ENCODE data around the gene HPSE2.

HPSE2 gene

DNA sequence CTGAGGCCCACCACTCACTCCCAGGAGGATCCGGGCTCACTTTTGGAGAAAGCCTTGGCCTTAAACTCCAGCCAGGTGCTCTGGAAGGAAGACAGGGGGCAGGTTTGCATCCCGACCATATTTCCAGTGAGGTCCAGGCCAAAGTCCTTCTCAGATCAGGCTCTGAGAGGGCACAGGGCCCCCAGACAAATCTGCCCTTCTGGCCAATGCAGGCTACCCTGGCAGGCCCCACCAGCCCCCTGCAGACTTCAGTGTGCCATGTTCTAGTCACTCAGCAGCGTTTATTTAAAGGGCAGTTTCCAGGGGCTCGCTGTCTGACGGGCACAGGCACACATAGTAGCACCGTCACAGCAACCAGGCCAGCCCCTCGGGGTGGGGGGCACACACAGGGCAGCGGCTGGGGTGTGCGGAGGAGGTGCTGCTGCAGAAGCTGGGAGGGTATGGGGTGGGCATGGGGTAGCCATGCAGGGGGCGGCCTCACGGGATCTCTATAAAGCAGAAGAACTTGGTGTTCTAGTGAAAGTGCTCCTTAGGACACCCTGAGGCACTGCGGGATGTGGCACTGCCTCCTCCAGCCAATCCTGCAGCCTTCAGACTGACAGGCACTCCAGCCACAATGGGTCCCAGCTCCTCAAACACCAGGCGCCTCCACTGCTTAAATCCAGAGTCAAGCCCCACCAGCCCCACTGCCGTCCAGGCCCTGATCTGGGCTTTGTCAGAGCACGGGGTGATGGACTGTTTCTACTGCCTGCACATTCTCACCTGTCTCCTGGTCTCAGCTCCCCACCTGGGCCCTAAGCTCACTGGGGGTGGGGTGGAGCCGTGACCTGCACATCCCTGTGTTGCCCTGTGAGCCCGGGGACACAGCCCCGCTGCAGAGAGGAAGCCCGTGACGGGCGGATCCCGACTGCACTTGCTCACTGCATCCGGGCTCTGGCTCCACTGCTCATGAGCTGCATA lies 811.1 kb downstream of the HPSE2 start:
- DNase-seq = no peak

DNA sequence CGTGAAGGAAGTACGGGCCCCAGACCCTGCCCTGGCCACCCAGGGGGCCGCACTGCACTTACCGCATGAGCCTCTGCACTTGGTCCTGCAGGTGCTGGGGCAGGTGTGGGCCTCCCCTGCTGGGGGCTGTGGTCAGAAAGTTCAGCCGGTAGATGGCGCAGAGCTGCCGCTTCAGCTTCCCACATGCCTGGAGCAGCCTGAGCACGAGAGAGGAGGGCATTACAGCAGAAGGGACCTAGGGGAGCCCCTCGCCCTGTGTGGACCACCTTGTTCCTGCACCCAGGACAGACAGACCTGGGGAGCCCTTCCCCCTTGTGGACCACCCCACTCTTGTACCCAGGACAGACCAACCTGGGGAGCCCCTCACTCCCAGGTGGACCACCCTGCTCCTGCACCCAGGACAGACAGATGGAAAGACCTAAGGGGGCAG lies 811.9 kb downstream of the HPSE2 start:
- DNase-seq = no peak

DNA sequence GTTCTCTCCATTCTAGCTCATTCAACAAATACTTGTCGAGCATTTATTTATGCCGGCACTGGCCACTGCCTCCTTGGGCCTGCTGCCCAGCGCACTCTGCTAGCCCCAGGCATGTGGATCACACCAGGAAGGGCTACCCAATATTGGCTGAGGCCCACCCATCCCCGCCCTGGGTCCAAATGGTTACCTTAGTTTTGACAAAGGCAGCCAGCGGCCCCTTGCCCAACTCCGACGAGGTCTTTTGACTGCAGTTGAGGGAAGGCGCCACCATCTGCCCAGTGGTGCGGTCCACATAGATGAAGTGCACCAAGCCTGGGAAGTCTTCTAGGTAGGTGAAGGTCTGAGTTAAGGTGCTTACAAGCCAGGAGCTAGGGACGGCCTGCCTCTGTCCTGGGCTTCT lies 813.5 kb downstream of the HPSE2 start:
- DNase-seq = no peak

DNA sequence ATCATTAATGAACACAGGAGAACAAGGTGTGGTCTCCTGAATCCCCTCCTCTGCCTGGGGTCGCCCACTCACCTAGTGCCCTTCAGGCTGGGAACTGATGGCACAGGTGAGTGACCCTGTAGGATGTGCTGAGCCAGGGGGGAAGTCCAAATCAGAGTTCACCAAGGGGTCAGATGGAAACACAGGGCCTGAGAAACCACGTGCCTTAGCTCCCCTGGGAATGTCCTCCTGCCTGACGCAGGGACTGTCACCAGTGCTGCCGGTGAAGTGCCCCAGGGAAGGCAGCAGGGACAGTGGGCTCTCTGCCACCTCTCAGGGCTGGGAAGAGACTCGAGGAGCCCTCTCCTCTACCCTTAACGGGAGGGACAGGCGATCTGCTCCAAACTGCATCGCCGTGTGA lies 814.9 kb downstream of the HPSE2 start:
- no peak for DNase-seq

DNA sequence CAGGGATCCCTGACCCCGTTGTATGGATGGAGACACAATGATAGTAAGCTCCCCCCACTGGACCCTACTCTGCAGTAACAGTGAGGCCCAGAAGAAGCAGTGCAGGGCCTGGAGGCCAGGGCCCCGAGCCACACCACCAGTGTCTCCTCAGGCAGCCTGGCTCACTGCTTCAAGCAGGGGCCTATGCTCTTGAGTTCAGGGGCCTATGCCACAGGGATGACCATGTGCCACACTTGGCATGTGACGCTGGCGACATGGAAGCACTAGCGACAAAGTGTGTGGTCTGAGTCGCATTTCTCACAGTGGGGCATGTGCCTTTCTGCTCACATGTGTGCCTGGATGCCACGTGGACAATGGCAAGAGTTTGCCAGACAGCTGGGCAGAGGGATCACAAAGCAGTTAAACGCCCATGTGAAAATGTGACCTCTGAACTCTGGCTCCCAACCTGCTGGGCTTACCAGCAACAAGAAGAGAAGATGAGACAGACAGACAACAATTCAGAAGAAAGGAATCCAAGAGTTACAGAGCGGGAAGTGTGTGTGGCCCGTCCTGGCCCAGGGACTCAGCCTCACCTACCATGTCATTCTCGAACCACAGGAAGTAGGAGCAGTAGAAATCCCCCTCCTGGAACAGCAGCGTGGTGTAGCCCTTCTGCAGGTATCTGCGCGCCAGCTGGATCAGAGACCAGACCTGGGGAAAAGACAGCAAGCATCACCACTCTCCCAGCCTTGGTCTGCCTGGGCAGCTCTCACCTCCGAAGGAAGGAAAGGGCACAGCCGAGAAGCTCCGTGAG lies 816.0 kb downstream of the HPSE2 start:
- no peak for DNase-seq

DNA sequence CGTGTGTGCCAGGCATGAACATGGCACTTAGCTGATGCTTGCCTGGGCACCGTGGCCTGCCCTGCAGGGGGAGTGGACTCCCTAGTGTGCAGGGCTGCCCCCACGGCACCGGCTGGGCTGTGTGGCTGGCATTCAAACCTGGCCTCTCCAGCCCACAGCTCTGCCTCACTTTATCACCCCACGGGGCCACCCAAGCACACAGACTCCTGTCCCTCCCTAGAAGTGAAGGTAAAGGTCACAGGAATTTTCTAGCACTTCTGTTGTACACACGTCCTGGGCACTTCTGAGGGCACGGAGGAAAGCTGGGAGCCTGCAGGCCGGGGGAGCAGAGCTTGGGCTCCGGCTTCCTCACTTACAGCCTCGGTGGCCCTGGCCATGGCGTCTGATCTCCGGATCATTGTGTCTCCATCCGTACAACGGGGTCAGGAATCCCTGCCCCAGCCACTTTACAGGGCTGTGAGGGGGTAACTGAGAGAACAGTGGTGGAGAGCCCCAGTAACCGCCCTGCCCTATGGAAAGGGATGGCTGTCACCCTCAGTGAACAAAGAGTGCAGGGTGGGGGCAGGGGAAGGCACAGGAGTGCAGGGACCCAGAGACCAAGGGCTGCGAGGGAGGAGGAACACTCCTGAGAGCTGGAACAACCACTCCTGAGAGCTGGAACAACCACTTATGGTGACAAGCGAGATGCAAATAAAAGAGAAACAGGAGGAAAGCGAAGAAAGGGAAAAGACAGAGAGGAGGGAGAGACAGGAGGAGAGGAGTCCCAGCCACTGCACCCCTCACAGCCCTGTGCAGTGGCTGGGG lies 816.8 kb downstream of the HPSE2 start:
- DNase-seq = no peak

DNA sequence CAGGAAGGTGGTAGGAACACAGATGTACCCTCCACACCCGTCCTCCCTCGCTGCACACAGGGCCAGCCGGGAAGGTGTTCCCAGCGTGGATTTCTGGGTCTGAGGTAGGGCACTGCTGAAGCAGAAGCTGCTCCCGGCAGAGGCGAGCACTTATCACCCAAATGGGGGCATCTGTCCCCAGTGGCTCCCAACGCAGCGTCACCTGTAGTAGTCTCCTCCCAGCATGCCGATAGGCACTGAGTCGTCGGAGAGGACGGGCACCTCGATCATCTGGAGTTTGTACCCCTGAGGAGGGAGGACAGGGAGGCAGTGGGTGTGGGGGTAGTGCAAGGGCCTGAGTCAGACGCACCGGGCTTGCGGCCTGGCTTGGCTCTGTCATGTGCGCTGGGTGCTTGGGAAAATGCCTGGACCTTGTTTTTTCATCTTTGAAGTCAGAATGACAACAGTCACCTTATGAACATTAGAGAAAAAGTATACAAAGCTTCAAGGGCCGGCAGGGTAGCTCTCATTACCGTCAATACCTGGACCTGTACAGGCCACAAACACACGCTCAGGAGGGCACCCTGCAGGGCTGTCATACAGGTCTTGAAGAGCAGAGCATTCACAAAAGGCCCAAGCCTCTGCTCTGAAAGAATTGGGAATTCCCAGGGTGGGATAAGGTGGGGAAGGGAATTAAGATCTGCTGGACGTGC lies 817.5 kb downstream of the HPSE2 start:
- DNase-seq = no peak

DNA sequence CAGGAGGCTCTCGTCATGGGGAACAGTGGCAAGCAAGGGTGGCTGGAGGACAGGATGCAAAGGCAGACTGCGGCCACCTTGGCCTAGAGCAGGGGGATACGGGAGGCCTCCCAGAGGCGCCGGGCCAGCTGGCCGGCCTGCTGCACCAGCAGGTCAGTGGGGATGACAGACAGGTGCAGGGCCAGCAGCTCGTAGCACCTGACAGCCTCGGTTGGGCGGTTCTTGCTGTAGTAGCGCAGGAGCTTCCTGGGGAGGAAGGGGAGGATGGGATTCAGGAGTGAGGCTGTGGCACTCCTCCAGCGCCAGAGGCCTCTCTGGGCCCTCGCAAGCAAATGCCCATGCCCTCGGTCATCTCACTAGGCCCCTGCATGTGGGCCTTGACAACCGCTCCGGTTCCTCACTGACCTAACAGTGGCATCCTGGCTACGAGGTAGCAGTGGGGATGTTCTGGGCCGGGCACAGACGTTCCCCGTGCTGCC lies 818.1 kb downstream of the HPSE2 start:
- DNase-seq = no peak

DNA sequence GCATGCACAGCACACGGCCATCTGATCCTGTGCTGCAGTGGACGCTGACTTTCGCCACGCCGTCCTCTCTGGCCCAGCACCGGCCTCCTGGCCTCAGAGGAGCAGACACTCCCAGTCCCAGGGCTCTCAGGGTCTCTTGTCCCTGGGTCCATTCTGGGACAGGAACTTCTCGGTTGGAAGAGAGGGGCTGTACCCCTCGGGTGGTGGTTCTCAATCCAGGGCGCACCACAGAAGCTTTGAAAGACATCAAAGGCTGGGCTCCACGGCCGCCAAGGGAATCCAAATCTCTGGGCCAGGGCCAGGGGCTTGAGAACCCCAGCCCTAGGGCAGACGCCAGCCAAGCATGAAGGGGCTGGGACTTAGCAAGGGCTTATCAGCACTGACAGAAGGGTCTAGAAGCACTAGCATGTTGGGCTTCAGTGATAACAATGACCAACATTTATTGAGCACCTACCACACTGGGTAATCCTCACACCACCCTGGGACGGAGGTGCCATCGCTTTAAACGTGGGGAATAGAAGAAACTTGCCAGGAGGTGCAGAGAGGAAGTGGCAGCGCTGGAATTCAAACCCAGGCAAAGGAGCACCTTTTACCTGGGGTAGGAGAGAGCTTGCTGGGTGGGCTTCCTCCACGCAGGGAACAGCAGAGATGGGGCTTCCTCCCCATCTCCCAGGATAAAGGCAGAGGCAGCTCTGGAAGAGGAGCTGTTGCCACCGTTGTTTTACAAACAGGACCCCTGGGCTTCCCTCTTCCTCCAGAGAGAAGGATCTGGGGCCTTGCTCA lies 818.9 kb downstream of the HPSE2 start:
- DNase-seq = no peak

DNA sequence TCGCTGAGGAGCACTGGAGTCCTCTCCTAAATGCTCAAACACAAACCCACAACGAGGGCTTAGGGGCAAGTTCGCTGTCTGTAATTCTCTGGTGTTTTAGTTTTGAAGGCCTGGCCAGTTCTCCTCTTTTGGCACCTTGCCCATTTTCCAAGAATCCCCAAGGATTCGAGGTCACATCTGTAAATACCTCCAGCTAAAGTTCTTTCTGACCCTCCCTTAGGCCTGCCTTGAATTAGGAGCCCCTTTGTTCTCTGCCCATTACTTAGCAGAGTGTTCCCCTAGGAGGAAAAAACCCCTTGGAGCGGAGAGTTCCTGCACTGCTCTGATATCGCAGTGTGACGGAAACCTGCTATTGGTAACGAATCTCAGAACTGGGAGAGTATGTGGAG lies 819.9 kb downstream of the HPSE2 start:
- peak; percentile 75 for DNase-seq

DNA sequence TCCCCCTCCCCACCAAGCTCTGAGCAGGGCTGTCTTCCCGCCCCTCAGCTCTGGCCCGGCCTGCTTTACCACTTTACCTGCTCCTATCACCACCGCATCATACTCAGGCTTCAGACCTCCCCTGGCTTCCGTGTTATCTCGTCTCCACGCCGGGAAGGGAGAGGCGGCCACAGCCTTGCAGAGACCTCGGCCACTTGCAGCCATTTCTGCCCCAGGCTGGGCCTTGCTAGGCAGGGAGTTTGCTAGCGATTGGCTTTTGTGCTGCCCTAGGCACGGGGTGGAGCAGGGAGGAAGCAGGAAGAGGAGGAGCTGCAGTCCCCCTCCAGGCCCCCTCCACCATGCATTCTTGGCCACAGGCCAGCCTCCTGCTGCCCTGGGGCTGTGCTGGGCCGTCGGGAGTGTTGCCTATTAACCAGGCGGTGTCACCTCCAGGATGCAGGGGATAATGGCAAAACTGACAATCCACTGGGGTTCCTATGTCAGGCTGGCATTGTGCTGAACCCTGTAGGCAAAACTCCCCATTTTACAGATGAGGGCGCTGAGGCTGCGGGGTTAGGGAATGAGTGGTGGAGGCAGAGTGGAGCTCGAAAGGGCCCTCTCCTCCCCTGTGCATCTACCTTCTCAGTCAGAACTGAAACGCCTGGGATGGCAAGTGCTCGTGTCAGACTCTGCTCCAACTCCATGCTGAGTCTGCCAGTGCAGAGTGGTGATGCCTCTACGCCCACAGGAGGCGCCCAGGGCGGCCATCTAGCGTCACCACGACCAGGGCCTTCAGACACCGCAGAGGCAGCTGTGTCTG lies 820.5 kb downstream of the HPSE2 start, which contains the start of gene PYROXD2:
TSS of gene PYROXD2 (minus strand) at position 251 of the 799 bp plus-strand sequence. CDS start at position 204, 47 bp downstream.
- peak; percentile 97 for DNase-seq

DNA sequence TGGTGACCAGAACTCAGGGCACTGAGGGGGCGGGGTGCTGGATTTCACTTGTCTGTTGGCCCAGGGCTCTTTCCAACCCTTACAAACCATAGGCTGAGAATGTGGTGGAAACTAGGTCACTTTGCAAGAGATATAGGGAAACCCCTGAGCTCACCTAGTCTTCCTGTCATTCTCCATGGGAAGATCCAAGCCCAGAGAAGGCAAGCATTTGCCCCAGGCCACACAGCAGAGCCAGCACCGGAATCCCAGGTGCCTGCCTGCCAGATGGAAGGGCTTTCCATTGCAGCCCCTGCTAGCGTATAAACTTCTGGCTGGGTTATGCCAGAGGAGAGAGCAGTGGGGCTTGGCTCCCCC lies 821.1 kb downstream of the HPSE2 start:
- DNase-seq = no peak

DNA sequence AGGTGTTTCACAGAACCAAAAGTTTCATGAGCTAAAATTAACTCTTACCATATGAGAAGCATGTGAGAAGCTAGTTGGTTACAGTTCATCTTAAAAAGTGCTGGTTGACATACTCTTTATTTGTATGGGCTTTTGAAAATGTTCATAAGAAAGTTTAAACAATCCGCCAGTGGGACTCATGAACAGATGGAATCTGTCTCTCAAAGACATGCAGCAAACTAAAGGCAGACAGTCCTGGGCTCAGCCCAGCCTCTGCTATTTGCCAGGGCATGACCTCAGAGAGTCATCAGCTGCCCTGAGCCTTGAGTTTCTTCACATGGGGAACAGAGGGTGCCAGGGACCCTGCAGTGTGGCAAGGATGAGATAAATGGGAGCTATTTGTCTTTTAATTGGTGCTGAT lies 823.9 kb downstream of the HPSE2 start:
- DNase-seq = no peak

DNA sequence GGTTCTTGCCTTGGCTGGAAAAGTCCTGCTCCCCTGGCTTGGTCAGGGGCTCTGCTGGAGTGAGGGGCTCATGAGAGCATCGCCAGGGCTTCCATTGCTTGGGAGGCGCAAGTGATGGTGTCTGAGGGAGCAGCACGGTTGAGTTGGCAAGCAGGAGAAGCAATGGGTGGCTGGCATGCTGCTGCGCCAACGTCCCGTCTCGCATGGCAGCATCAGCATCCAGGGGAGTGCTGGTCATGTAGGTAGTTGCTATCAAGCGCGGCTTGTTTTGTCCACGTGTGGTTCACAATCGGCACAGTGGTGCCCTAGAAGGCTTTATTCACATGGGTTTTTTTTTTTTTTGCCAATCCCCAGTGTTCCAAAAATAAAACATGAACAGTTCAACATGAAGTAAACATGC lies 824.5 kb downstream of the HPSE2 start:
- no peak for DNase-seq

DNA sequence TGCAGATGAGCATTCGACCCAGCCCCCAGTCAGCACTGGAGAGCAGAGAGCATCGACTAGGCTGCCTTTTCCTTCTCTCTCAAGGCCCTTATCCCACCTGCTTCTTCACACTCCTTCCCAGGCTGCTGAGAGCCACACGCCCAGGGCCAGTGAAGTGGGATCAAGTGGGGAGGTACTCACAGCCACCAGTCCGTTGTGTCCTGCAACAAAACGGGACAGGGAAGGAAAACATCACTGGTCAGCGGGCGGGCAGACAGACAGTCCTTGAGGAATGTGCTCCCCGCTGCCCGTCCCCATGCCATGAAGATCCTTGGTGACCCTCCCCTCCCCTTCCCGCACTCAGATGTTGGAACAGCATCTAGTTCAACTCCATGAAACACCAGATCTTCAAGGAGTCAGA lies 824.9 kb downstream of the HPSE2 start:
- no peak for DNase-seq

DNA sequence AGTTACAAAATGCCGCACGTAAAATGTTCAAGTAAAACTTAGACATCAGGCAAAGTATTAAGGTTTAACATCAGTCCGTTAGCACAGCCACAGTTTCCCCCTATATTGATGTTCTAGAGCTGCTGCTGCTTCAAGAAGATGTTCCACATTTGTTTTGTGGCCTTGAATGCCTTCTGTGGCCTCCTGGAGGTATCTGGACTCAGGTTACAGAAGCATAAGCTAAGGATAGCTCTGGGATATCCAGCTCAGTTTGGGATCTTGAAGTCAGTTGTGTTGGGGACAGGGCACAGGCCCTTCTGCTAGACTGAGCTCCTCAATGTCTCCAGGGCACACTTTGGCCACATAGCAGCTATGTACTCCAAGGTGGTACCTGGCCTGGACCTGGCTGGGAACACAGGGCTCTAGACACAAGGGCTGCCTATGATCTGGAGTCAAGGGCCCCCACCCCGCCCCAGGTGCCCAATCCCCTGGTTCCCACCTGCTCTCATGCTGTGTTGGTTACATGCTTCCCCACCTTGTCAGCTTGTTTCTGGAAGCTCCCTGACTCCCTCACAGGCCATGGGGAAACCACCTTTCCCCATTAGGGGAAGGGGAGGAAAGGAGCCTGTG lies 825.4 kb downstream of the HPSE2 start:
- no peak for DNase-seq

DNA sequence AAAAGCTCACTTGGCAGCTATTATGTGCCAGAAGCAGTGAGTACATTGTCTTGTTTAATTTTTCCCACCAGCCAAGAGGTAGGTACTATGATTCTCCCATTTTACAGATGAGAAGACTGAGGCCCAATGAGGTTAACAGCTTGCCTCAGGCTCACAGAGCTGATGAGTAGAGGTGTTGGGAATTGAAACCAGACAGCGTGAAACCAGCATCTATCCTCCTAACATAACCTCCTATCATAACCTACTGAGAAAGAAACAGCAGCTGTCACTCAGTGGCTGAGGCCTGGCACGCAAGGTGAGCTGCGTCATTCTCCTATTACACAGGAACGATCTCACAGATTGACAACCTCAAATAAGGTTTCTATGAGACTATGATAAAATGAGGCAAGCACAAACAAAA lies 826.9 kb downstream of the HPSE2 start:
- no peak for DNase-seq

DNA sequence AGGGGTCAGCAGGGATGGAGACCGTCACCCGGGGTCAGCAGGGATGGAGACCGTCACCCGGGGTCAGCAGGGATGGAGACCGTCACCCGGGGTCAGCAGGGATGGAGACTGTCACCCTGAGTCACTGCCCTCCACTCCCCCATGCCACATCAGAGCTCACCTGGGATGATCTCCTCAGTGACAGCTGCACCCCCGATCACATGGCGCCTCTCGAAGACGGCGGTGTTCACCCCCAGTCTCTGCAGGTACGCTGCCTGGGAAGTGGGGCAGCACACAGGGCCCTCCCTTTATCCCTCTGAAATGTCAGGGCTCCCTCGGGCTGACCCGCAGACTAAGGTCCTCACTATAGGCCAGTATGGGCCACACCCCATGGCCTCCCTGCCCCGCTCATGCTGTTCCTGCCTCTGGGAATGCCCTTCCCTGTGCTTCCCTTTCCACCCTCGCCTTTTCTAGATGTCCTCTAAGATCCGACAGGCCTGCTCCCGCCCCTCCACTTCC lies 827.9 kb downstream of the HPSE2 start:
- DNase-seq = no peak

All from fibroblast of skin of scalp (primary cell).